Activated naive CD8-positive, alpha-beta T cell treated with anti-CD3 and anti-CD28 coated beads, Interleukin-2, amount 10 ng/mL, durations not matched to agents 7 days and 5 days (primary cell): Measurements from ENCODE around the gene CNNM1. TPM values are rescaled to one million over a fixed set of nuclear protein-coding genes. Genes with fewer than 3 reads are reported as not detected.

Experiments
- ATAC-seq: fragments of 150-1000 bp; cut with Tn5 transposase; one replicate; pipeline ENCODE4 v1.10.0; 2021; ENCODE audit warnings: low read depth, moderate library complexity
- POLR2A ChIA-PET: fragments of 350-600 bp; sonication (Branson Sonifier 250); formaldehyde crosslinking; loops from one replicate; lab custom pipeline; 2021; ENCODE audit warnings: antibody characterized with exemption; lab: Charles Lee
- DNase-seq: peaks from one replicate; pipeline ENCODE4 v3.0.0; 2021
- H3K27ac Mint-ChIP-seq: one replicate; pipeline ENCODE4 v1.8.0; 2022; ENCODE audit warnings: mild to moderate bottlenecking, mixed read lengths
- H3K27me3 Mint-ChIP-seq: one replicate; pipeline ENCODE4 v1.8.0; 2022; ENCODE audit warnings: mild to moderate bottlenecking, moderate library complexity, mixed read lengths
- H3K36me3 Mint-ChIP-seq: one replicate; pipeline ENCODE4 v1.8.0; 2021; ENCODE audit warnings: mild to moderate bottlenecking, mixed read lengths
- H3K4me1 Mint-ChIP-seq: one replicate; pipeline ENCODE4 v1.8.0; 2021; ENCODE audit warnings: mixed read lengths
- H3K4me3 Mint-ChIP-seq: one replicate; pipeline ENCODE4 v1.8.0; 2022; ENCODE audit warnings: mild to moderate bottlenecking, moderate library complexity, mixed read lengths
- H3K9me3 Mint-ChIP-seq: one replicate; pipeline ENCODE4 v1.8.0; 2021; ENCODE audit warnings: mixed read lengths
- total RNA-seq, 2 experiments: library from RNA; stranded (reverse); gene quantifications; one replicate each; pipeline ENCODE4 v1.2.3, GENCODE V29; 2021

The CNNM1 gene
- total RNA-seq, 2 experiments from 2014 or later: 0.26 to 0.50 TPM

DNA sequence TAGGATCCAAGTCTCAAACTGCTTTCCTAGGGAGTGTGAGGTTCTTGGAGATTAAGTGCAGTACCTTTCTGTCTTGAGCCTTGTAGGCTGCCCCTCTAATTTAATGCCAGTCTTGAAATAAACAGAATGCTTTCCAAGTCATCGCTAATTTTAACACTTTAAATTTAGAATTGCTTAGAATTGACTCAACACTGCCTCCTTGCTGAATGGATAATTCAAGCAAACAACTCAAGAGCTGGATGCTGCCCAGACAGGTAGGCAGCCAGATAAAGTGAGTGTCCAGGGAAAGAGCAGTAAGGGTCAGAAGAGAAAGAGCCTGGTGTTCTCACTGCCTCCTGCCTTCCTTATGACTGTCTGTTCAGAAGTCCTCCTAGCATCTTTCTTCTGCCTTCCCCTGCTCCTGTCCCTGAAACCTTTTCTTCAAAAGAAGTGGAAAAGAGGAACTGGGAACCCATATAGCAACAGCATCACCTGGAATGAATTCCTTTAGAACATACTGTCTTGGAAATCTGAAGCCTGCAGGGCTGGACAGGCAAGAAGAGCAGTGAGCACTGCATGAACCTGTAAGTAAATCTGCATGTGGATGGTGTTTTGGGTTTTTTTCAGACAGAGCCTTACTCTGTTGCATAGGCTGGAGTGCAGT lies 104.3 kb downstream of the CNNM1 start:
- DNase-seq: no peak
- H3K4me3 Mint-ChIP-seq: no peak overlapping the region
- no peak for ATAC-seq
- POLR2A ChIA-PET: no interaction called here
- H3K36me3 Mint-ChIP-seq: peaks cover 6% of the 10 kb centered on the region
- H3K27ac Mint-ChIP-seq: no peak overlapping the region
- no peaks in the 10 kb centered on the region for H3K9me3 Mint-ChIP-seq
- peaks cover 32% of the 10 kb centered on the region for H3K4me1 Mint-ChIP-seq
- no peaks in the 10 kb centered on the region for H3K27me3 Mint-ChIP-seq

DNA sequence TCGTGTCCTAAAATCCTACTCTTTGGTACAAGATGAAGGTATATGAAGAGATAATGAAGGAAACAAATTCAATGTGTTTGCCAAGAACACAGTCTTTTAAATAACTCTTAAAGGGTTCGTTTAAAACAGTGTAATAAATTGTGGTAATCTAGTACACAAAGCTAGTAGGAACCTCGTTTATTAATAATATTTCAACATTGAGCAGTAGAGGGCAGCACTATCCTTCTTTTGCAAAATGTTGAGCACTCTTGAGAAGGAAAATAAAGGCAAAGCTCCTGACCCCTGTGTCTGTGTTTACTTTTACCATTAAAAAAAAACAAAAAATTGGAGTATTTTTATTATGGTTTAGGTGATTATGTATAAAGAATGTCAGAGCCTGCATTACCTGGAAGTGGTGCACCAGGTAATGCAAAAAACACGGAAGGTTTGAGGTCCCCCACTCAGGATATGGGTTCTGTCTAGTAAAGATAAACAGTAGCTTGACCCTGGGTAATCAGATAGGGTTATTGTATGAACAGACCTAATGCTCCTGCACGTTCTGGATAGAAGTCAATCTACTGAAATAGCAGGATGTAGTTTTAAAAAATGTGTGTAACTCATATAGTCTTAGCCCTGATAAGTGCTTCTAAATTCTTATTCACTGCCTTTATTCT lies 107.0 kb downstream of the CNNM1 start:
- H3K4me1 Mint-ChIP-seq: peaks cover 19% of the 10 kb centered on the region
- POLR2A ChIA-PET: interaction anchor here (0.7 kb wide), 1 partner anchor 24 kb away, joined by 3 read pairs; no protein-coding TSS in a partner anchor
- peaks cover 3% of the 10 kb centered on the region for H3K36me3 Mint-ChIP-seq
- no peaks in the 10 kb centered on the region for H3K27me3 Mint-ChIP-seq
- no peaks in the 10 kb centered on the region for H3K9me3 Mint-ChIP-seq
- no peak overlapping the region for H3K27ac Mint-ChIP-seq
- H3K4me3 Mint-ChIP-seq: no peak overlapping the region
- DNase-seq (no peak), ATAC-seq (no peak)

DNA sequence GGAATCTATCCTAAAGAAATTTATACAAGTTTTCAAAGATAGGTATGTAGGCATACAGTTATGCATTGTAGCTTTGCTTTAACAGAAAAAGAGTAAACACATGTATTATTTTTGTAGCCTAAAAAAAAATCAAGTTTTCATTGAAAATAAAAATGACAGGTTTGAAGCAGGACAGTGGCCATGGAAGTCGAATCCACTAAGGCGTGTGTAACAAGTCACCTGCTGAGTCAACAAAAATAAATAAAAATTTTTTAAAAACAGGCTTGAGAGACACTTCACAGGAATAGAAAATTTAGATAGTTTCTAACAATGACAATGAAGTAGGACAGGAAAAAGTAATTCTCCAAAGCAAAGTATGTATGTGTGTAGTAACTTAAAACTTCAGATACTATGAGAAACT lies 109.7 kb downstream of the CNNM1 start:
- Mint-ChIP-seq H3K27ac (no peak overlapping the region), H3K36me3 (no peaks in the 10 kb centered on the region), H3K4me3 (no peak overlapping the region), H3K27me3 (no peaks in the 10 kb centered on the region), H3K9me3 (no peaks in the 10 kb centered on the region), H3K4me1 (peaks cover 3% of the 10 kb centered on the region)
- POLR2A ChIA-PET: no interaction called here
- DNase-seq (no peak), ATAC-seq (no peak)

DNA sequence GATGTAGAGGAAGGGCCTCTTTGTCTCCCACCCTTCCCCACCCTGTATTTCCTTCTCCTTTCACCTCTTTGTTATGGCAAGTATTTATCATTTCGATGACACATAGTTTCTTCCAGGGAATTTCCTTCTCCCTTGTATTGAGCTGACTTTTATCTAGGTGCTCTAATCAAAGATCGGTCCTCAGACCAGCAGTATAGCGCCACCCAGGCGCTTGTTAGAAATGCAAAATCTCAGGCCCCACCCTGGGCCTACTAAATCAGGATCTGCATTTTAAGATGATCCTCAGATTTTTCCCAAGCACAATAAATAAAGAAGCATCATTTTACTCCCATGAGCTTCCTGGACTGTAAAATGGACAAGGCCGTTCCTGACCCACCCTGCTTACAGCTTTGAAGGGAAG lies 113.2 kb downstream of the CNNM1 start:
- Mint-ChIP-seq H3K9me3 (no peaks in the 10 kb centered on the region), H3K4me1 (no peaks in the 10 kb centered on the region), H3K27ac (no peak overlapping the region), H3K27me3 (peaks cover 2% of the 10 kb centered on the region), H3K4me3 (no peak overlapping the region), H3K36me3 (no peaks in the 10 kb centered on the region)
- no peak for ATAC-seq
- POLR2A ChIA-PET: no interaction called here
- DNase-seq: no peak

DNA sequence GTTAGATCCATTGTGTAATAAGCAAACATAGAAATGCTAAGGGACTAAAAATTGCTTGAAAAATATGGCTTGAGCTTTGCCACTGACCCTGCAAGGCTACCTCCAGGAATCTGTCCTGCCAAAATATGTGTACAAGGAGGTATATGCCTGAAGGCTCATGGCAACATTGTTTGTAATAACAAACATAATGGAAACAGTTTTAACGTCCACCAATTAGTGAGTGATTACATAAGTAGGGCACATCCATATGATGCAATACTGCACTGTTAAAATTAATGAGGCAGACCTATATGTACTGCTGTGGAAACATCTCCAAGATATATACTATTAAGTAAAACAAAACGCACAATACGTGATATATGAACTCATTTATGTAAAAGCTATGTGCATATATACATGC lies 114.3 kb downstream of the CNNM1 start:
- POLR2A ChIA-PET: no interaction called here
- H3K4me1 Mint-ChIP-seq: no peaks in the 10 kb centered on the region
- ATAC-seq: no peak

More for the DNA sequence above, 114.3 kb downstream of the CNNM1 start:
- H3K27me3 Mint-ChIP-seq: peaks cover 4% of the 10 kb centered on the region
- DNase-seq: no peak
- no peak overlapping the region for H3K4me3 Mint-ChIP-seq
- no peaks in the 10 kb centered on the region for H3K36me3 Mint-ChIP-seq
- no peak overlapping the region for H3K27ac Mint-ChIP-seq
- H3K9me3 Mint-ChIP-seq: no peaks in the 10 kb centered on the region

Other genes starting within 250 kb of the CNNM1 start
- gene HPSE2, start 93.5 kb upstream of the CNNM1 start, total RNA-seq: under 1 TPM; 0.14 to 0.28 TPM
- gene GOT1, start 101.3 kb downstream of the CNNM1 start, total RNA-seq: 10 to 100 TPM; 22.6 to 24.0 TPM
- not detected for gene NKX2-3, start 203.6 kb downstream of the CNNM1 start, total RNA-seq